Measurements from ENCODE around the gene POLG.

DNA sequence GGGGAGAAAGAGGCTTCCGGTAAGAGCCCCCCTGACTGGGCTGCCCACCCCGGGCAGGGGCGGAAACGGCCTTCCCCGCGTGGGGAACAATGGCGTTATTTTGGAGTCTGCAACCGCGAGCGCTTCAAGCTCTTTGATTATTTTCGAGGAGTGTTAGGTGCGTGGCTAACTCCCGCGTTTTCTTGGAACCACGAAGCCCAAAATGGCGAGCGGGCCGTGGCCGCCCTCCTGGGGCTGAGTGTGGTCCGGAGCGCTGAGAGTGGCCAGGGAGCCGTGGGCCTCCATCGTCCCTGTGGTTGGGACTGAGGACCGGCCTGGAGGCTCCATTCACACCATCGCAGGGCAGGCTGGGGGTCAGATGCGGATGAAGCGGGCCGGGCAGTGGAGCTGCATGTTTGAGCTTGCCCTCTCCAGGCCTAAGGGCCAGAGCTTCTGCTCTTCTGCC, 44.6 kb upstream of the POLG start:
- no peak for TF ChIP-seq CTCF (conservative IDR thresholded peaks at IDR 0.05; ENCODE audit: low read length)
- no peak for TF ChIP-seq EZH2phosphoT487 (IDR thresholded peaks at IDR 0.05; ENCODE audit: borderline replicate concordance, low read depth, low read length)

All from OCI-LY7 (cell line).